HS-27A (cell line): Measurements from ENCODE around the gene IFRD2.
"Not testable (repeated sequence)": the region's sequence is repeated elsewhere in the genome, so short reads cannot be mapped to it uniquely, and the experiment has no call there.

ENCODE experiments used
- DNase-seq: peaks from one replicate; pipeline ENCODE4 v3.0.0-alpha.2; 2012; ENCODE audit warnings: low read depth, missing footprints

The IFRD2 gene

DNA sequence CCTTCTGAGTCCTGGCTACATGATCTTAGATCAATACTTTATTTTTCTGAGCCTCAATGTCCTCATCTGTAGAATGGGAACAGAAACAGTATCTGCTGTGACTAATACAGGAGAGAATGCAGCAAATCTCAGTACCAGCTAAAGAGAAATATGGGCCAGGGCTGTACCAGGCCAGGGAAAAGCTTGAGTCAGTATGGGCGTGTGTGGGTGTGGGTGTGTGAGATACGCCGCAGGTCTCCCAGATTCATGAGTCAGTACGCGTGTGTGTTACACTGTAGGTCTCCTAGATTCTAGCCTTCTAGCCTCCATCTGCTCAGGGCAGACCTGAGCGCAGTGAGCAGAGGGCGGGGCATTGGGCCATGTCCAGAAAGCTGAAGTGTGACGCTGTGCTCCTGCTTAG lies 41.0 kb downstream of the IFRD2 start:
- DNase-seq = no peak

DNA sequence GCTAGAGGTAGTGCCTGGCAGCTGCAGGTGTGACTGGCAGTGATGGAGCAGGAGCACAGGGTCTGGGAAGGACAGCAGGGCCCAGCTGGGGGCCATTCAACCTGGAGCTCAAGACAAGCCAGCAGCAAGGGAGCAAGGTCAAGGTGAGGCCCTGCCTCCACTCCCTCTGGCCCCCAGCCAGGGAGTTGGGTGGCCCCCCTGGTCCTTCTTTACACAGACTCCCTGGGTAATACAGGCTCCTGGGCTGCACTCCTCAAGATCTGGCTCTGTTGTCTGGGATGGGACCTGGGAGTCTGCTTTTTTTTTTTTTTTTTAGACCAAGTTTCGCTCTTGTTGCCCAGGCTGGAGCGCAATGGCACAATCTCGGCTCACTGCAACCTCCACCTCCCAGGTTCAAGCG lies 41.7 kb downstream of the IFRD2 start:
- no peak for DNase-seq

DNA sequence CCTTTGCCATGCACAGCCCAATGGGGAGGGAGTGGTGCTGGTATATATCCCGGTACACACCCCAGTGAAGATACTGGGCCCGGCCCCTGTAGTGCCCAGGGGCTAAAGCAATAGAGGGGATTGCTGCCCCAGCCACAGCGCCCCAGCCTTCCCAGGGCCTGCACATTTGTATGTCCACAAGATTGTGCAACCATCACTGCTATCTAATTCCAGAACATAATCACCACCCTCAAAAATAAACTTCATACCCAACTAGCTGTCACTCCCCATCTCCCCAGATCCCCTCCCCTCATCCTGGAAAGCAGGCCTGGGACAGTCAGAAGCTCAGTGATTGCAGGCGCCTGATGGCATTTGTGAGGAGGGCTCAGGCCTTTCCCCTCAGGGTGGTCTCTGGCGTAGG lies 42.8 kb downstream of the IFRD2 start:
- no peak for DNase-seq

DNA sequence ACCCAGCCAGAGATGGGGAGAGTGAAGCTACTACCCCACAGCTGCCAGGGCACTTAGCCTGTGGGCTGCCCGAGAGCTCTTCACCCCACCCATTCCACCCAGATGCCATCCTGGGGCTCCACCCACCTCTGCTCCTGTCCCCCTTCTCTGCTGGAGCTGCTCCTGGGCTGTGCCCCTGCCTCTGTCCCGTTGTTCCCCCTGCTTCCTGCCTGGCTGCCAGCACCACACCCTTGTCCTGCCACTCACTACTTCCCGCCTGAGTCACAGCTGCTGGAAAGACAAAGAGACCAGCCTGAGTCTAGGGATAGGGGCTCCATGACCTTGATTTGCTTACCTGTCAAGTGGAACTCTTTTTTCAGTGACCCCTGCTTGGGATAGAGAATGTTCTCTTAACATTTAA lies 43.8 kb downstream of the IFRD2 start:
- no peak for DNase-seq

DNA sequence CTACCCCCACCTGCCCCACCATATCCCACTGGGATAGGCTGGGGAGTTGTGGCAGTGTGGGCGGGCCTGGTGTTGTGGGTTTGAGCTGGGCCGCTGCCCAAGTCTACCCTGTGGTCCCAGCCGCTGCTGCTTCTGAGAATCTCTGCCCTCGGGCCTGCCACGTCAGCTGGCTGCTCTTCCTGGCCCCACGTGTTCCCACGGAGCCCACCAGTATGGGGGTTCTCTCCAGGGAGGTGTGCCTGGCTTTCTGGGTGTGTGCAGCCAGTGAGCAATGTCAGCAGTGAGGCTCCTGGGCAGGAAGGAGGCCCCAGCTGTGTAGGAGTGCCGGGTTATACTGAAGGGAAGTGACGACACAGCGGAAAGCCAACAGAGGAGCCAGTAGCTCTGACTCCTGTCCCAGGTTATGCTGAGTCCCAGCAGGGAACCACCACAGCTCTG lies 45.7 kb downstream of the IFRD2 start:
- no peak for DNase-seq

DNA sequence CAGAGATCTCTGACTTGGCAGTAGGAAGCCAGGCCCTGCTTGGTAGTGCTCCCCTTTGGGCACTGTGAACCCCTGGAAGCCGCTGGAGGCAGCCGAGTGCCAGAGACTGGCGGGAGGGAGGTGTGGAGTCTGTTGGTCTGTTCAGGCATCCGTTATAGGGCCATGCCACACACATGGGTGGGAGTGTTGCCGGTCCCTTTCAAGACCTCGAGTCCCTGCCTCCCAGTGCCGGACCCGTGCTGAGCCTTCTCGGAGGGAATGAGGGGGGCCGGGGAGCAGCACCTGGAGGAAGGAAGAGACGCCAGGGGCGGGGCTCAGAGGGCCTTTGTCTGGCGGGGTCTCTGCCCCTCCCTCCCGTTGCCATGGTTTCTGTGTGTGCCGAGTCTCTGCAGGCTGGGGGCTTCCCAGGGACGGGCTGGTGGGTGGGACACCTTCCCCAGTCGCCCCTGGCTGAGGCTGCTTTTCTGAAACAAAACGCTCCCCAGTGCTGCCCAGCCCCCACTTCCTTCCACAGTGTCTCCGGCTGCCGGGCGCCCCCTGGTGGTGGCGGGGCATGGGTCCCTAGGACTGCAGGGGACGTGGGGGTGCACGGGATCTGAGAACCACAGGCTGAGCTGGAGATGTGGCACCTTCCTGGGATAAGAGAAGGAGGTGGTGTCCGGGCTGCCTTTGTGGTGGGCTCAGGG lies 46.3 kb downstream of the IFRD2 start:
- no peak for DNase-seq

DNA sequence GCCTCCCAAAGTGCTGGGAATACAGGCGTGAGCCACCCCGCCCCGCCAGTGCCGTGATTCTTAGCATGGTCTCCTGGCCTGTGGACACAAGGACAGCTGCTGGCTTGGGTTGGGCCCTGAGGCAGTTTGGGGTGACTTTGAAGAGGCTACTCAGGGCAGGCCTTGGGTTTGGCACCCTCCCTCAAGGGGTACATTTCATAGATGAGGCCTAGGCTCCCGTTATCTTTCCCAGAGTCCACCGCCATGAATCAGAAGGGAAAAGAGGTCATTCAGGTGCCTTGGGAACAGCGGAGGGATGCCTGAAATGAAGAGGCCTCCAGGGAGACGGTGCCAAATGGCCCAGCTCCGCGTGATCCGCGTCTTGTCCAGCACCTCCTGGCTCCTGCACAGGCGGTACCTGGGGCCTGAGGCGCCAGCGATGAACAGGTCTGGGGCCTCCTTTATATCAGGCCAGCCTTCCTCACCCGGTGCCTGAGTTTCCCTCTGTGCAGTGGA lies 46.9 kb downstream of the IFRD2 start:
- DNase-seq = no peak

DNA sequence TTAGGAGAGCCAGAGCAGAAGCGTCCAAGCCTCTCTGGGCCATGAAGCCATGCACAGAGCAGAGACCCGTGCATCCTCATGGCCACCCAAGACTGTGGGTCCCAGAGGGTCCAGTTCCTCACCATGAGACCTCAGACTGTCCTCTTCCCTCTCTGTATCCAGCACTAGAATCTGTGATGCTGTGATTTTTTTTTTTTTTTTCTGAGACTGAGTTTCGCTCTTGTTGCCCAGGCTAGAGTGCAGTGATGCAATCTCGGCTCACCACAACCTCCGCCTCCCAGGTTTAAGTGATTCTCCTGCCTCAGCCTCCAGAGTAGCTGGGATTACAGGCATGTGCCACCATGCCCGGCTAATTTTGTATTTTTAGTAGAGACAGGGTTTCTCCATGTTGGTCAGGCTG lies 47.4 kb downstream of the IFRD2 start:
- not testable (repeated sequence) for DNase-seq

DNA sequence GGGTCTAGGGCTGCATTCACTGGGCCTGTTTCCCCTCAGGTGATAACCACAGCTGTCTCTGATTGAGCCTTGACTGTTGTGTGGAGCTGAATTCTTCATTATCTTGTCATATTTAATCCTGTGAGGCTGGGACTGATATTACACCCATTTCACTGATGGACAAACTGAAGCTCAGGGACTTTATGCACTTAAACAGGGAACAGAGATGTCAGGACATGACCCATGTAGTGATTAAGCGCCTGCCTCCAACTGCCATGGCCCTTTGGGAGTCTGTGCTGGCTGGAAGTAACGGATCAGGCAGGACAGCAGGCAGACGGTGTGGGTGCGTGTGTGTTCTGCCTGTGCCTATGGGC lies 48.7 kb downstream of the IFRD2 start:
- DNase-seq = no peak

DNA sequence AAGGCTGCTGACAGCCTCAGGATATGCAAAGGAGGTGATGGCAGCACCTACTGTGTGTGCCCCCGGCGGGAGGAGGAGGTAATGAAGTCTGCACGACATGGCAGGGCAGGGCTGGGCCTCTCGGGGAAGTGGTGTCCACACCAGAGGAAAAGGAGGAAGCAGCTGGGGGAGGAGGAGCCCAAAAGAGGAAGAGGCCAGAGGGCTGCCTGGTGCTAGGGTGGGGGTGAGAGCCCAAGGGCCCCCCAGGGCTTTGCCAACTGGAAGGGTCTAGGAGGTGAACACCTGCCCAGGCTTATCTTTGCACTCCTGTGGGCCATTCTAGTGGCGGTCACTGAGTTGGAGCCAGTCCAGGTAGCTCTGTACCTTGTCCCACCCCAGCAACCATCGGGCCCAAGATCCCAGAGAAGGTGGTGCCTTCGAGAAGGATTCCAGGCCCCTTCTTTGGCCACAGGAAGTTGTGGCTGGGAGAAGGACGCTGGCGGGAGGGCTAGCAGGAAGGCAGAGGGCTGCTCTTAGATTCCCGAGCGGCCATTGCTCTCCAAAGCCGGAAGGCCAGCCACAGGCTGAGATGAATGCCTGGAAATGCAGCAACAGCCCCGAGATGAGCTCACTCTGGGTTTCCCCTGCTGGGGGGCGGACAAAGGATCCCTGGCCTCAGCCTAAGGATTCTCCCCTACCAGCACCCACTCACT lies 49.2 kb downstream of the IFRD2 start:
- DNase-seq = no peak

DNA sequence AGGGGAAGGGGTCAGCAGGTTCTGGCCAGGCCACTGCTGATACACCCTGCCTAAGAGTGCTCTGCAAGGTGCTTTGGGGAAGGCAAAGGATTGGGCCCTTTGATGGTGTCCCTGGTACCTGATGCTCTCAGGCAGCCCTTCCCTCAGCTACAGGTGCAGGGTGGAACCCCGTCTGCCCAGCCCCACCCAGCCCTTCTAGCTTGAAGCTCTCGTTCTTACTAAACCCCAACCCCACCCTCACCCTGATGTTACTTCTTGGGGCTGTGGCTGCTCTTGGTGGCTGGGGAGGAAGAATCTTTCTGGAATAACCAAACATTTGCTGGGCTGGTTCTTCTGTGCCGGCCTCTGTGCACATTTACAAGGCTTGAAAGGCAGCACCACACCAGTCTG lies 49.9 kb downstream of the IFRD2 start:
- DNase-seq = no peak

DNA sequence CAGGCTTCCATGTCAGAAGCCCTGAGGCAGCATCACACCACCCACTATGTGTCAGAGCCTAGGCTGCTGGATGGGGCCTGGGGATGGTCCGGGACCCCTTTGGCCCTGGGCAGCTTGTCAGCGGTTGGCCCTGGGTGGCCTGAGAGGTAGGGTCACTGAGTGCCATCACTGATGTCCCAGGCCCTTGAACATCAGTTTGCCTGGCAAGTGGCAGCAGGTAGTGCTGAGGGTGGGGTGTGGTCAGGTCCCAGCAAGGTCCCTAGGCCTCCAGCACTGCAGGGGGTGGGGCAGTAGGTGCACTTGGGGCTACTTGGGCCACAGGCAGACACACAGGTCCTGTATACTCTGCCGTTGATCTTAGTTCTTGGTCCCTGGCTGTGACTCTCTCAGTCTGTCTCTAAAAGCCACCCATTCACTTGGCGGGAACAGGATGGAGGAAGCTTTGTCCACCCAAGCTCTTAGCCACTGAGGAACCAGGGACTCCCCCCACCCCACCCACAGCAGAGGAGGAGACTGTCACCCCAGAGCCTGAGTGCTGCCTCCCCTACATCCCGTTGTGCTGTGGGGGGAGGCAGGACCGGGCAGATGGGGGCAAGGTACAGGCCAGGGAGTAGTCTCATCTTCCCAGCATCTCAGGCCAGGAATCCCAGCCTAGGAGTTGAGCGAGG lies 50.4 kb downstream of the IFRD2 start:
- DNase-seq = no peak

DNA sequence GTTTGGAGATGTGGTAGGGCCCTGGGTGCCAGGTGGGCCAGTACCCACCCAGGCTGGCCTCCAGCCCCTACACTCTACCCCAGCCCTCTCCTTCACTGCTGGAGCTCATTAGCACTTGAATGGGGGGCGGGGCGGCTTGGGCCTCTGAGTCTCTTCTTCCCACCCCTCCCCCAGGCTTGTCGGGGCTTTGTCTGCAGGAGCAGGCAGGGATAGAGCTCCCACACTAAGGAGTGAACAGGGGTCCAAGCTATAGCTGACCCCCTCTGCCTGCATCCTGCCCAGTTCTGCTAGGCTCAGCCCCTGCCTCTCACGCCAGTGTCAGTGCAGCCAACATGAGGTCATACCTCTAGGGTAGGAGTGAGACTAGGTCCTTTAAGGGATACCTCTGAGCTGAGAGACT lies 51.1 kb downstream of the IFRD2 start:
- DNase-seq = no peak

DNA sequence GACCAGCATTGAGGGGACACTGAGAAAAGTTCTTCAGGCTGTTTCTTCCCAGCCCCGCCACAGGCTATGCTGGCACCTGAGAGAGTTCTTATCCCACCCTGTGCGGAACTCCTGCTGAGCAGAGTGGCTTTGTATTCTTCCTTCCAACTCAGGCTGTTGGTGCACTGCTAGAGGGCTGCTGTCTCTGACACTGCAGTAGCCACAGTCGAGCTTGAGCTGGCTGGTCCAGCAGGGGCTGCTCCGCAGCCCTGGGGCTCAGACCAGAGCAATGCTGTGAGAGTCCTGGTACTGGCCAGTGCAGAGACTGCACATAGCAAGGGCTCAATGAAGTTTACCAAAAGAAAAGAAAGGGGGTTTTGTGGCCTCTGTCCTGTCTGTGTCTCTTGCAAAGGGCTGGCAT lies 52.6 kb downstream of the IFRD2 start:
- no peak for DNase-seq

DNA sequence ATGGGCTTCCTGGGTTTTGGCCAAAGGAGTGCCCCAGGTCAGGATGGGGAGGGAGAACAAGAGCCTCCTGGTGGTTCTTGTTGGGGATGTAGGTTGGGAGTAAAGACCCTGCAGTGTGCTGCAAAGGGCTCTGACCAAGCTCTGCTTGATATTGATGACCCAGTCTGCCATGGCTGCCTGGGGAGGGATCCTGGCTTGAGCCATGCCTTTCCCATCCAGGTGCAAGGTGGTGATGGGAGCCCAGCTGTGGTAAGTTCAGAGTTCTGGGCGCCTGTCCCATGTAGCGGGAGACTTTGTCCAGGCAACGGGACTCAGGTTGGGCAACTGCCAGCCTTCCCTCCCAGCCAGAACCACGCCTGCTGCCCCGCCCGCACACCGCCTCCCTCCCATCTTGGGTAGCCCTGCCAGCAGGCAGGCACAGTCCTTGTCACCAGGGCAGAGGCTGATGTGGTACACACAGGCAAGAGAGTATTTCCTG lies 53.6 kb downstream of the IFRD2 start:
- DNase-seq = no peak

DNA sequence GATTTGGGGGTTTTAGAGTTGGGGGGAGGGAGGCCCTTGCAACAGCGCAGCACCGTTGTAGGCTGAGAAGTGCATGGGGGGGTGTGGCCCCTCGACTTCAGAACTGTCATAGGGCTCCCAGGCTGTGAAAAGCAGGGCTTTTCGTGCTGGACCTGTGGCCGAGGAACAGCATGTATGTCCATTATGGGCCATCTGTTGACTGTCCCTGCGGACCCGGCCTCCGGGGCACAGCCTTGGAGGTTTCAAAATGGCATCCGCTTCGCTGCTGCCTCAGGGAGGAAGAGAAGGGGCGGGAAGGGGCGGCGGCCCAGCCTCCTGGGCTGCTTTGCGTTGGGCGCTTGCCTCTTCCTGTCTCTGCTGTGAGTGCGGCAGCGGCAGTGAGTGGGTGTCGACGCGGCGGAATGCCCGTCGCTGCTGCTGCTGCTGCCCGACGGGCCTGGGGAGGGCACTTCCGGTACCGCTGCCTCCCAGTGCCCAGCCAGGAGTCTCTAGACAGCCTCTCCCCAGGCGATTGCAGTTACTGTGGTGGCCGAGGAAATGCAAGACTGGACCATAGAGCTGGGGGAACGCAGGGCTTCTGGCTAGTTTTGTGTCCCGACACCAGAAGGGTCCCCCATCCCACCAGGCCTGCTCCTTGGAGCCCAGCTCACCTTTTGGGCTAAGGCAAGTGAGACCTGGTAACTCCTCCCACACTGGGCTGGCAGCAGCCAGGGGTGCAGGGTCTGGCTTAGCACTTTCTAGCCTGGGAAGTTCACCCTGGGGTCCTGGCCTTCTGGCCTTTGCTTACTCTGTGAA lies 54.3 kb downstream of the IFRD2 start:
- DNase-seq = peak; percentile 56
